Activated T-helper 2 cell treated with anti-CD3 and anti-CD28 coated beads, Interferon-gamma antibody, Interleukin-2, Interleukin-4, amounts not matched to agents 10 μg/mL and 5 μg/mL and 100 μg/mL, durations not matched to agents 14 hours and 24 hours and 36 hours (primary cell): ENCODE data around the gene HOXC13. TPM values are rescaled to one million over a fixed set of nuclear protein-coding genes. Genes with fewer than 3 reads are reported as not detected.

Experiments
- DNase-seq: peaks from one replicate; pipeline ENCODE4 v3.0.0; 2021; ENCODE audit warnings: low spot score
- H3K27ac Mint-ChIP-seq: one replicate; pipeline ENCODE4 v1.8.0; 2021; ENCODE audit warnings: mixed read lengths
- H3K27me3 Mint-ChIP-seq: one replicate; pipeline ENCODE4 v1.8.0; 2021; ENCODE audit warnings: low read depth, mixed read lengths
- H3K36me3 Mint-ChIP-seq: one replicate; pipeline ENCODE4 v1.8.0; 2021; ENCODE audit warnings: low read depth, mixed read lengths
- H3K4me1 Mint-ChIP-seq: one replicate; pipeline ENCODE4 v1.8.0; 2021; ENCODE audit warnings: low read depth, mixed read lengths
- H3K4me3 Mint-ChIP-seq: one replicate; pipeline ENCODE4 v1.8.0; 2021; ENCODE audit warnings: low read depth, mild to moderate bottlenecking, moderate library complexity, mixed read lengths
- H3K9me3 Mint-ChIP-seq: one replicate; pipeline ENCODE4 v1.8.0; 2021; ENCODE audit warnings: mixed read lengths
- intact Hi-C: fragments of 100-400 bp; cut with micrococcal nuclease; formaldehyde crosslinking; loops from one replicate; pipeline ENCODE4 v1.15.1; 2023
- total RNA-seq: library from RNA; stranded (reverse); gene quantifications from 2 replicates; pipeline ENCODE4 v1.2.3, GENCODE V29; 2022

HOXC13 gene
- total RNA-seq, 1 donor from 2014 or later, result not detected

GRCh38 chr12:53961025-53961761 lies 22.6 kb downstream of the HOXC13 start:
- no peaks in the 10 kb centered on the region for H3K9me3 Mint-ChIP-seq
- H3K27me3 Mint-ChIP-seq, result peaks cover 84% of the 10 kb centered on the region
- H3K27ac Mint-ChIP-seq, result no peak overlapping the region
- intact Hi-C loops, result loop anchor here (2.0 to 5.0 kb wide), 2 partner anchors 18 to 34 kb away; no protein-coding TSS in a partner anchor
- H3K4me3 Mint-ChIP-seq, result no peak overlapping the region
- no peak for DNase-seq
- no peaks in the 10 kb centered on the region for H3K36me3 Mint-ChIP-seq
- peaks cover 4% of the 10 kb centered on the region for H3K4me1 Mint-ChIP-seq

GRCh38 chr12:53963005-53963404 lies 24.4 kb downstream of the HOXC13 start:
- no peak for DNase-seq
- no peaks in the 10 kb centered on the region for H3K9me3 Mint-ChIP-seq
- peaks cover 4% of the 10 kb centered on the region for H3K4me1 Mint-ChIP-seq
- H3K27ac Mint-ChIP-seq, result no peak overlapping the region
- H3K27me3 Mint-ChIP-seq, result peaks cover 85% of the 10 kb centered on the region
- H3K4me3 Mint-ChIP-seq, result no peak overlapping the region
- intact Hi-C loops, result loop anchor here (5.0 kb wide), 1 partner anchor 36 kb away; no protein-coding TSS in a partner anchor
- H3K36me3 Mint-ChIP-seq, result no peaks in the 10 kb centered on the region

GRCh38 chr12:53963434-53964314 lies 25.0 kb downstream of the HOXC13 start:
- H3K9me3 Mint-ChIP-seq, result no peaks in the 10 kb centered on the region
- no peak overlapping the region for H3K4me3 Mint-ChIP-seq
- peaks cover 4% of the 10 kb centered on the region for H3K4me1 Mint-ChIP-seq
- peaks cover 85% of the 10 kb centered on the region for H3K27me3 Mint-ChIP-seq
- H3K36me3 Mint-ChIP-seq, result no peaks in the 10 kb centered on the region
- DNase-seq, result no peak
- intact Hi-C loops, result loop anchor here (5.0 kb wide), 1 partner anchor 36 kb away; no protein-coding TSS in a partner anchor
- no peak overlapping the region for H3K27ac Mint-ChIP-seq

DNA sequence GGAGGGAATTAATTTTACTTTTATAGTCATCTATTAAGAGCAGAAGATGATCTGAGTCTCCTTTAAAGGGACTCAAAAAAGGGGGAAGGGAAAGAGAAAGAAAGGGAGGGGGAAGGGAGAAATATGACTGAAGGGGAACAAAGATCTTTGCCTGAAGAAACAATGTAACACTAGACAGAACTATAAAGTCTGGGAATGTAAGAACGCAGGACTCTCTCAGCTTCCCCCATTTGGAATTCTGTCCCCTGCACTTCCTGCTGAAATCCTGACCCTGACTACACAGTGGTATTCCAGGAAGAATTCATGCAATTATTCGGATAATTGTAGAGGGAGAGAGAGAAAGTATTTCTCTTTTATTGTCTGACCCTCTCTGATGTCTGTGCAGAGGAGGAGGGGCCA lies 25.7 kb downstream of the HOXC13 start:
- Mint-ChIP-seq H3K4me1 (peaks cover 4% of the 10 kb centered on the region), H3K27me3 (peaks cover 86% of the 10 kb centered on the region), H3K27ac (no peak overlapping the region), H3K4me3 (no peak overlapping the region), H3K9me3 (no peaks in the 10 kb centered on the region), H3K36me3 (no peaks in the 10 kb centered on the region)
- DNase-seq, result no peak
- intact Hi-C loops, result loop anchor here (5.0 kb wide), 1 partner anchor 37 kb away; no protein-coding TSS in a partner anchor

- DNase-seq, result no peak
- intact Hi-C loops, result loop anchor here (5.0 kb wide), 2 partner anchors 37 to 87 kb away; partner anchors contain the start of genes HOXC4 and HOXC9
- no peak overlapping the region for H3K27ac Mint-ChIP-seq
- H3K36me3 Mint-ChIP-seq, result no peaks in the 10 kb centered on the region
- no peaks in the 10 kb centered on the region for H3K9me3 Mint-ChIP-seq
- H3K4me1 Mint-ChIP-seq, result peaks cover 4% of the 10 kb centered on the region
- no peak overlapping the region for H3K4me3 Mint-ChIP-seq
- H3K27me3 Mint-ChIP-seq, result peaks cover 83% of the 10 kb centered on the region
Measured at GRCh38 chr12:53965281-53966084, 26.9 kb downstream of the HOXC13 start.

- Mint-ChIP-seq H3K27ac (no peak overlapping the region), H3K36me3 (no peaks in the 10 kb centered on the region), H3K9me3 (no peaks in the 10 kb centered on the region), H3K27me3 (peaks cover 87% of the 10 kb centered on the region), H3K4me1 (peaks cover 4% of the 10 kb centered on the region), H3K4me3 (no peak overlapping the region)
- intact Hi-C loops, result loop anchor here (5.0 kb wide), 2 partner anchors 36 to 86 kb away; partner anchors contain the start of genes HOXC4 and HOXC9
- DNase-seq, result no peak
Measured at GRCh38 chr12:53966085-53966384, 27.4 kb downstream of the HOXC13 start.

DNA sequence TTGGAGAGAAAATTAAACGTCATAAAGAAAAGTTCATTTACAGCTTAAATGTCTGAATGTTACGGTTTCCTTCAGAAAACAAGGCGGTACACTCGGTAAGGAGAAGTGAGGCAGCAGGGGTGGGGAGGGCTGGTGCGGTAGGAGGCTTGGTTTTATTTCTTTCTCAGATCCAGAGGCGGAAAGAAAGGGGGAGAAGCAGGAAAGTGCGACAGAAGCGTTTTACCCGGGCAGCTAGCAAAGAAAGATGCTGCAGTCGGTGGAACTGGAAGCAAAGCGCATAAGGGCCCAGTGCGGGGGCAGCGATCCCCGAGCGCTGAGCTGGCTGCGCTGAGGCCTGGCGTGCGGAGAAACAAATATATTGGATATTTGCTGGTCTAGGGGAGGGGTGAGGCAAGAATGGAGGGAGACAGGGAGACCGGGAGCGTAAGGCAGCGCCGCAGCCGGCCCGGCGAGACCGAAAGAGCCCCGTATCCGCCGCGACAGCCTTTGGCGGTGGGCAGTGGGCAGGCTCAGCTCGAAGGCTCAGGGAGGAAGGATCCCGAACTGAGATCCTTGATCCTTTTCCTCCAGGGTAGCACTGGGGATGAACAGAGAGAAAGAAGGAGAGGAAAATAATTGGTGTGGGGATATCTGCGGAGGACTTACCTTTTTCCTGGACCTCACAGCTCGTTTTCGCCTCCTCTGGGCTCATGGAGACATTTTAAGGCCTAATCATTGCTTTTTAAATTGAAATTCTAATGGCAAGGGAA lies 27.9 kb downstream of the HOXC13 start:
- Mint-ChIP-seq H3K9me3 (no peaks in the 10 kb centered on the region), H3K27ac (no peak overlapping the region), H3K4me3 (no peak overlapping the region), H3K36me3 (no peaks in the 10 kb centered on the region), H3K27me3 (peaks cover 92% of the 10 kb centered on the region), H3K4me1 (peaks cover 4% of the 10 kb centered on the region)
- no peak for DNase-seq
- intact Hi-C loops, result loop anchor here (5.0 kb wide), 2 partner anchors 36 to 86 kb away; partner anchors contain the start of genes HOXC4 and HOXC9

- H3K27me3 Mint-ChIP-seq, result peaks cover 94% of the 10 kb centered on the region
- H3K4me3 Mint-ChIP-seq, result no peak overlapping the region
- H3K27ac Mint-ChIP-seq, result no peak overlapping the region
- intact Hi-C loops, result loop anchor here (5.0 kb wide), 2 partner anchors 35 to 85 kb away; partner anchors contain the start of genes HOXC4 and HOXC9
- H3K4me1 Mint-ChIP-seq, result peaks cover 4% of the 10 kb centered on the region
- no peaks in the 10 kb centered on the region for H3K36me3 Mint-ChIP-seq
- DNase-seq, result no peak
- H3K9me3 Mint-ChIP-seq, result no peaks in the 10 kb centered on the region
Measured at GRCh38 chr12:53967421-53967925, 28.8 kb downstream of the HOXC13 start.

- Mint-ChIP-seq H3K27ac (no peak overlapping the region), H3K36me3 (peaks cover 2% of the 10 kb centered on the region), H3K4me1 (peaks cover 7% of the 10 kb centered on the region), H3K9me3 (no peaks in the 10 kb centered on the region), H3K27me3 (peaks cover 94% of the 10 kb centered on the region), H3K4me3 (no peak overlapping the region)
- no peak for DNase-seq
- intact Hi-C loops, result loop anchor here (5.0 kb wide), 2 partner anchors 34 to 84 kb away; partner anchors contain the start of genes HOXC4 and HOXC9
Measured at GRCh38 chr12:53968214-53969127, 29.8 kb downstream of the HOXC13 start.

GRCh38 chr12:53969588-53970259 lies 31.1 kb downstream of the HOXC13 start:
- Mint-ChIP-seq H3K4me3 (no peak overlapping the region), H3K9me3 (no peaks in the 10 kb centered on the region), H3K27me3 (peaks cover 88% of the 10 kb centered on the region), H3K4me1 (peaks cover 7% of the 10 kb centered on the region), H3K27ac (no peak overlapping the region), H3K36me3 (peaks cover 2% of the 10 kb centered on the region)
- intact Hi-C loops, result loop anchor here (5.0 kb wide), 3 partner anchors 32 to 83 kb away; partner anchors contain the start of genes HOXC13, HOXC4 and HOXC9
- DNase-seq, result no peak
